OCI-LY7 (cell line): ENCODE measurements around the gene RPS8. TPM values are rescaled to one million over a fixed set of nuclear protein-coding genes. Genes with fewer than 3 reads are reported as not detected.

ENCODE experiments used
- BruUV-seq: library from RNA; stranded (reverse); fragments of 400-500 nt; replicated peaks from 2 replicates; lab custom pipeline; 2021; lab: Mats Ljungman, UMichigan
- CTCF ChIA-PET: fragments of 300-600 bp; sonication (Branson Sonifier 250); formaldehyde crosslinking; loops from one replicate; lab custom pipeline; 2022; ENCODE audit warnings: antibody characterized with exemption; ENCODE audit not compliant: unreplicated experiment; lab: Charles Lee
- POLR2A ChIA-PET: fragments of 300-600 bp; sonication (Branson Sonifier 250); formaldehyde crosslinking; loops from one replicate; lab custom pipeline; 2022; ENCODE audit warnings: antibody characterized with exemption; lab: Charles Lee
- DNase-seq: peaks from one replicate; pipeline ENCODE4 v3.0.0-alpha.2; 2015; ENCODE audit warnings: low spot score
- H2AFZ ChIP-seq: fragments of 200-600 bp; sonication (generic), shearing (Covaris generic); 2 replicates; pipeline ENCODE4 v1.6.1; 2014; ENCODE audit warnings: mild to moderate bottlenecking, antibody characterized with exemption, low read length, moderate library complexity
- H3K27ac ChIP-seq: fragments of 200-600 bp; sonication (generic); 2 replicates; pipeline ENCODE4 v1.5.1; 2014; ENCODE audit warnings: mixed run types, low read depth, mild to moderate bottlenecking, moderate library complexity, low read length, inconsistent platforms; ENCODE audit not compliant: poor library complexity, severe bottlenecking
- H3K36me3 ChIP-seq: fragments of 200-600 bp; sonication (generic); 2 replicates; pipeline ENCODE4 v1.6.1; 2014; ENCODE audit warnings: mild to moderate bottlenecking, antibody characterized with exemption, low read length, moderate library complexity, mixed read lengths; ENCODE audit not compliant: insufficient read depth
- H3K4me1 ChIP-seq: fragments of 200-600 bp; sonication (generic); 2 replicates; pipeline ENCODE4 v1.5.1; 2014; ENCODE audit warnings: mild to moderate bottlenecking, low read length; ENCODE audit not compliant: insufficient read depth, poor library complexity, severe bottlenecking
- H3K4me2 ChIP-seq: fragments of 200-600 bp; sonication (generic); 2 replicates; pipeline ENCODE4 v1.6.1; 2014; ENCODE audit warnings: mild to moderate bottlenecking, low read length
- H3K4me3 ChIP-seq: fragments of 200-600 bp; sonication (generic); 2 replicates; pipeline ENCODE4 v1.5.1; 2014; ENCODE audit warnings: mild to moderate bottlenecking, low read depth, low read length; ENCODE audit not compliant: poor library complexity, severe bottlenecking
- H3K79me2 ChIP-seq: fragments of 200-600 bp; sonication (generic); 2 replicates; pipeline ENCODE4 v1.6.1; 2016; ENCODE audit warnings: low read depth, mild to moderate bottlenecking, low read length, moderate library complexity, mixed read lengths; ENCODE audit not compliant: insufficient read depth
- H3K9me2 ChIP-seq: fragments of 200-600 bp; sonication (generic); 2 replicates; pipeline ENCODE4 v1.6.1; 2016; ENCODE audit warnings: mild to moderate bottlenecking, low read length, mixed read lengths; ENCODE audit not compliant: insufficient read depth
- H3K9me3 ChIP-seq: fragments of 200-600 bp; sonication (generic); 2 replicates; pipeline ENCODE4 v1.6.1; 2014; ENCODE audit warnings: mild to moderate bottlenecking, mixed run types, low read length, mixed read lengths
- H4K20me1 ChIP-seq: fragments of 200-600 bp; sonication (generic); 2 replicates; pipeline ENCODE4 v1.6.1; 2014; ENCODE audit warnings: mild to moderate bottlenecking, antibody characterized with exemption, low read length, moderate library complexity, mixed read lengths; ENCODE audit not compliant: insufficient read depth
- EZH2phosphoT487 ChIP-seq: fragments of 200-600 bp; sonication (generic); IDR thresholded peaks from 2 replicates; pipeline ENCODE4 v1.6.1; 2018; ENCODE audit warnings: low read depth, borderline replicate concordance, mild to moderate bottlenecking, mixed run types, antibody characterized with exemption, low read length, moderate library complexity, mixed read lengths
- intact Hi-C: fragments of 100-400 bp; cut with micrococcal nuclease; formaldehyde crosslinking; loops from one replicate; pipeline ENCODE4 v1.10.0; 2022; ENCODE audit not compliant: unreplicated experiment
- total RNA-seq, 2 experiments: library from RNA; depleted of rRNA in 1 of 2; stranded (reverse); fragments of >200 nt in 1 of 2; shearing (Covaris generic) in 1 of 2; gene quantifications; 2 replicates each; pipeline ENCODE4 v1.2.3, GENCODE V29; 2014 to 2022
- TF ChIP-seq, protein P1 (sequence below): fragments of 200-600 bp; sonication (generic); conservative IDR thresholded peaks from 2 replicates; pipeline ENCODE4 v1.5.1; 2014; ENCODE audit warnings: mild to moderate bottlenecking, antibody characterized with exemption, low read length, moderate library complexity, mixed read lengths

Gene RPS8
- total RNA-seq, 2 experiments from 2014 or later = 2,707 to 4,355 TPM

DNA sequence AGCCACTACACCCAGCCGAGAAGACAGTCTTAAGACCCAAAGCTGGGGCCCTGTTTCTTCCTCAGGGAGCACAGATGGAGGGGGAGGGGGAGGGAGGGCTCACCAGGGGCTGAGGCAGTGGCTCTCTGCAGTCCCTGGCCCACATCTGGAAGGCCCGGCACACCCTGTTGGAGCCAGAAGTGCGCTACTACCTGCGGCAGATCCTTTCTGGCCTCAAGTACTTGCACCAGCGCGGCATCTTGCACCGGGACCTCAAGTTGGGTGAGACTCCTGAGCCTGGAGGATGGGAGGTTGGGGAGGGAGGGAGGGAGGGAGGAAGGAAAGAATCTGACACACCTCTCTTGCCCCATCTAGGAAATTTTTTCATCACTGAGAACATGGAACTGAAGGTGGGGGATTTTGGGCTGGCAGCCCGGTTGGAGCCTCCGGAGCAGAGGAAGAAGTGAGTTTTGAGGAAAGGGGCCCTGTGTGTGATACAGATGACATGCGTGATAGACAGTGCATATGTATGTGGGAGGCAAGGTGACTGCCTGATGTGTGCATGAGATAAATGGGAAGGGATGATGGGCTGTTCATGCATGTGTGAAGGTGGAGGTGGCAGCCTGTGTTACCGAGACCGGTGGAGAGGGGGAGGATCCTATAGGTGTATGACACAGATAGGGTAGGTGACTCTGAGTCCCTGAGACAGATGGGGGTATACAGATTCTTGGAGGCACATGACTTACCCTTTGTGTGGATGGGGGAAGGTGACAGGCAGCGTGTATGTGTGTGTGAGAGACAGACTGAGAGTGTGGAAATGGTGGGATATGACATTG lies 26.4 kb downstream of the RPS8 start:
- Histone ChIP-seq H3K36me3 (peaks cover 12% of the 10 kb centered on the region), H3K4me3 (peak overlapping the region; percentile 83), H3K27ac (no peak overlapping the region), H3K4me2 (peak overlapping the region; percentile 76), H3K9me2 (no peaks in the 10 kb centered on the region), H3K79me2 (no peaks in the 10 kb centered on the region), H3K9me3 (no peaks in the 10 kb centered on the region), H4K20me1 (no peaks in the 10 kb centered on the region), H3K4me1 (peaks cover 30% of the 10 kb centered on the region), H2AFZ (no peak overlapping the region)
- intact Hi-C loops = no loop called here
- BruUV-seq = no TSS peak
- DNase-seq = no peak
- no peak for TF ChIP-seq EZH2phosphoT487
- TF ChIP-seq, protein P1, sequence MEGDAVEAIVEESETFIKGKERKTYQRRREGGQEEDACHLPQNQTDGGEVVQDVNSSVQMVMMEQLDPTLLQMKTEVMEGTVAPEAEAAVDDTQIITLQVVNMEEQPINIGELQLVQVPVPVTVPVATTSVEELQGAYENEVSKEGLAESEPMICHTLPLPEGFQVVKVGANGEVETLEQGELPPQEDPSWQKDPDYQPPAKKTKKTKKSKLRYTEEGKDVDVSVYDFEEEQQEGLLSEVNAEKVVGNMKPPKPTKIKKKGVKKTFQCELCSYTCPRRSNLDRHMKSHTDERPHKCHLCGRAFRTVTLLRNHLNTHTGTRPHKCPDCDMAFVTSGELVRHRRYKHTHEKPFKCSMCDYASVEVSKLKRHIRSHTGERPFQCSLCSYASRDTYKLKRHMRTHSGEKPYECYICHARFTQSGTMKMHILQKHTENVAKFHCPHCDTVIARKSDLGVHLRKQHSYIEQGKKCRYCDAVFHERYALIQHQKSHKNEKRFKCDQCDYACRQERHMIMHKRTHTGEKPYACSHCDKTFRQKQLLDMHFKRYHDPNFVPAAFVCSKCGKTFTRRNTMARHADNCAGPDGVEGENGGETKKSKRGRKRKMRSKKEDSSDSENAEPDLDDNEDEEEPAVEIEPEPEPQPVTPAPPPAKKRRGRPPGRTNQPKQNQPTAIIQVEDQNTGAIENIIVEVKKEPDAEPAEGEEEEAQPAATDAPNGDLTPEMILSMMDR = no peak
- CTCF ChIA-PET = interaction anchor here (0.6 kb wide), 1 partner anchor 80 kb away, joined by 3 read pairs; no protein-coding TSS in a partner anchor
- POLR2A ChIA-PET = interaction anchor here (0.9 to 2.9 kb wide), 5 partner anchors 8 to 80 kb away, joined by 3 to 30 read pairs (median 7); partner anchors contain the start of gene BTBD19

DNA sequence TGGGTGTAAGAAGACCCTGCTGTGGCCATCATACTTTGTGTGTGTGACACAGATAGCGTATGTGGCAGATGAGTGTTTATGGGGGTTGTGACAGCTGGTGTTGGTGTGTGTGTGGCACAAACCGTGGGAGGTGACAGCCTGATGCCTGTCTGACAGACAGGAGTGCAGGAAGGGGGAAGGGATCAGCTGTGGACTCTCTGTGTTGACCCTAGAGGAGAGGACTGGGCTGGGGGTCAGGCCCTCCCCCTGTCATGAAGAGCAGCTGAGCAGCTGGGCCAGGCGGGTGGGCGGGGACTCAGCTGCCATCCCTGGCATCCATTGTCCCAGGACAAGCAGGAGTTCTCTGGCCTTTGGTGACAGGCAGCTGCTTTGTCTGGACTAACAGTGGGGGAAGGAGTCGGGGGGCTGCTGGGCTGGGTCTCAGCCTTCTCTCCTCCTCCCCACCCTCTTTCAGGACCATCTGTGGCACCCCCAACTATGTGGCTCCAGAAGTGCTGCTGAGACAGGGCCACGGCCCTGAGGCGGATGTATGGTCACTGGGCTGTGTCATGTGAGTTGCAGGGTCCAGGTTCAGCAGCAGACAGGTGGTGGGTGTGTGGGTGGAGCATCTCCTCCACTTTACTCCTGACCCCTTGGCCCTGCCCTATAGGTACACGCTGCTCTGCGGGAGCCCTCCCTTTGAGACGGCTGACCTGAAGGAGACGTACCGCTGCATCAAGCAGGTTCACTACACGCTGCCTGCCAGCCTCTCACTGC lies 27.1 kb downstream of the RPS8 start:
- no peaks in the 10 kb centered on the region for H4K20me1 ChIP-seq
- no TSS peak for BruUV-seq
- H3K4me2 ChIP-seq = peak overlapping the region; percentile 76
- no peaks in the 10 kb centered on the region for H3K9me2 ChIP-seq
- ChIA-PET CTCF (interaction anchor here (0.6 kb wide), 1 partner anchor 80 kb away, joined by 3 read pairs; no protein-coding TSS in a partner anchor), POLR2A (interaction anchor here (0.9 kb wide), 1 partner anchor 10 kb away, joined by 3 read pairs; no protein-coding TSS in a partner anchor)
- no peak overlapping the region for H2AFZ ChIP-seq
- no peak for TF ChIP-seq EZH2phosphoT487
- TF ChIP-seq, protein P1 = no peak
- intact Hi-C loops = no loop called here
- H3K79me2 ChIP-seq = no peaks in the 10 kb centered on the region
- H3K4me3 ChIP-seq = peak overlapping the region; percentile 83
- H3K27ac ChIP-seq = no peak overlapping the region
- H3K9me3 ChIP-seq = no peaks in the 10 kb centered on the region
- H3K36me3 ChIP-seq = peaks cover 15% of the 10 kb centered on the region
- no peak for DNase-seq
- peaks cover 37% of the 10 kb centered on the region for H3K4me1 ChIP-seq
